UCSD-AML1 (cell line): ENCODE measurements around the gene FAF2.

ENCODE experiments used
- DNase-seq: peaks from one replicate; lab custom pipeline; 2025; ENCODE audit not compliant: unreplicated experiment; lab: John Stamatoyannopoulos, UW

The FAF2 gene

DNA sequence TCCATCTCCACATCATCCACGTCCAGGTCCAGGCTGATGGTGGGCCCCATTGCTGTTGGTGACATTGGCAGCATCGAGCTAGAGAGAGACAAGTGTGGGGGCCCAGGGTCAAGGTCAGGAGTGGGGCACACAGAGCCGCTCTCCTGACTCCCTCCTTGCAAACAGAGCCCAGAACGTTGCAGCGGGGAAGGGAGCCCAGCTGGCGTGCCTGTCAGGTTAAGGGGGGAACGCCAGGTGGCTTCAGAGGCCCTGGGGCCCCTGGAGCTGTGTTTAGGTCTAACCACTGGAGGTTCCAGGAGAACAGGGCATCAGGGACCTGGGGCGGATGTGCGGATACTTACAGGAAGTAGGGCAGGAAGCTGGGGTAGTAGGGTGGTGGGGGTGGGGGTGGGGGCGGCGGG lies 81.6 kb downstream of the FAF2 start:
- peak; percentile 78 for DNase-seq

- peak; percentile 57 for DNase-seq
These were observed 82.3 kb downstream of the FAF2 start for GRCh38 chr5:176530393-176530982.

DNA sequence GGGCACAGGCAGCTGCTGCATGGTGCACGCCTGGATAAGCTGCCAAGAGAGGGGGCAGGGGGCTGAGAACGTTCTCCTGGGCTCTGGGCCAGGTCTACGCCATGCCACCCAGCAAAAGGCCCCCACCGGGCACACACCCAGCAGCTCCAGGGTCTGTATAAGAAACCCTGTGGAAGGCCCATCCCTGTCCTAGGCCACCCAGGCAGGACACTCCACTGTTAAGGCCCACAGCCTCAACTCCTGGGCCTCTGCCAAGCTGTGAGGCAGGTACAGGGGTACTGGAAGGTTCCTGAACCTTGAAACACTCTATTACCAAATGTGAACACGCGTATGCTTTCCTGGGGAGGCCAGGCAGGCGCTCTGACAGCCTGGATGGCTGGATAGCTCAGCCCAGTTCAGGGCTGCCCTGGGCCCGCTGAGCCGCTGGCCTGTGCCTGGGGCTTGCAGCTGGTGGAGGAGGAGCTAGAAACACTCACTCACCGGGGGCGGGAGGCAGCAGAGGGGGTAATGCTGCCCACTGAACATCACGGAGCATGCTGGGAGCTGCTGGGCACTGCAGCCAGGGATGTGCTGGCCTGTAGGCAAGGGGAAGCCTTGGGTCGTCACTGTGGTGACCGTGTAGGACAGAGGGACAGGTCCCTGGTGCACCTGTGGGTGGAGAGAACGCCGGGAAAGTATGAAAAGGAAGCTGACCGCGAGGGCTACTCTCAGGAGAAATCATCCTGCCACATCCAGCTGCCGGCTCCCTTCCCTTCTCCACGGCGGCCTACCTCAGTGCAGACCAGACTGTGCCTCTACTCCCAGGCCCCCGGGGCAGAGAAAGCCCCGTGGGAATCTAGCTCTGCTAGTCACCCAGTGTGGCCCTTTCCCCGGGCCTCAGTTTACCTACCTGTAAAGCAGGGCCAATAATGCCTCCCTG lies 83.1 kb downstream of the FAF2 start:
- peak; percentile 47 for DNase-seq

- DNase-seq, result no peak
These were observed 83.8 kb downstream of the FAF2 start for GRCh38 chr5:176531902-176532493.

DNA sequence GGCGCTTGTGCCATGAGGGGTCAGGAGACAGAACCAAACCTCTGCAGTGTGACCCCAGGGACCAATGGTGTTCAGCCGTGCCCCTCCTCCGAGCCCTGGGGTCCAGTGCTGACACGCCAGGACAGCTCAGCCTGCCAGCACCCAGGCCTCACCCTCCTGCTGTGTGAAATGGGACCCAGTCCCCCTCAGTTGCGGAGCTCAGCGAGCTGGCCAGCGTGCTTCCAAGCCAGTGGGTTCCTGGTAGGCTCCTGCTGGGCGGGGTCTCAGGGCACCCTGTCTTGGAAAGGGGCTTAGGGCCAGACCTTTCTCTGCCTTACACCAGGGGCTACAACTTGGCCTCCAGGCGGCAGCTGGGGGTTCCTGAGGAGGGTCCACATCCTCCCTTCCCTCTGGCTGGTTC lies 84.6 kb downstream of the FAF2 start:
- DNase-seq, result no peak

- peak; percentile 87 for DNase-seq
These were observed 85.2 kb downstream of the FAF2 start for GRCh38 chr5:176533390-176533789.

- DNase-seq, result peak; percentile 84
These were observed 85.9 kb downstream of the FAF2 start for GRCh38 chr5:176533894-176534611.

GRCh38 chr5:176534640-176535039 lies 86.5 kb downstream of the FAF2 start:
- DNase-seq, result no peak

GRCh38 chr5:176535101-176535663 lies 87.0 kb downstream of the FAF2 start:
- peak; percentile 61 for DNase-seq

- DNase-seq, result no peak
These were observed 87.5 kb downstream of the FAF2 start for GRCh38 chr5:176535664-176536131.

GRCh38 chr5:176536132-176536901 lies 88.1 kb downstream of the FAF2 start:
- DNase-seq, result peak; percentile 88

GRCh38 chr5:176536902-176537553 lies 88.8 kb downstream of the FAF2 start, which contains the start of gene RNF44:
TSS of gene RNF44 (minus strand) at chr5:176537402. CDS start at chr5:176532472, 4,930 bp downstream.
- peak; percentile 96 for DNase-seq

DNA sequence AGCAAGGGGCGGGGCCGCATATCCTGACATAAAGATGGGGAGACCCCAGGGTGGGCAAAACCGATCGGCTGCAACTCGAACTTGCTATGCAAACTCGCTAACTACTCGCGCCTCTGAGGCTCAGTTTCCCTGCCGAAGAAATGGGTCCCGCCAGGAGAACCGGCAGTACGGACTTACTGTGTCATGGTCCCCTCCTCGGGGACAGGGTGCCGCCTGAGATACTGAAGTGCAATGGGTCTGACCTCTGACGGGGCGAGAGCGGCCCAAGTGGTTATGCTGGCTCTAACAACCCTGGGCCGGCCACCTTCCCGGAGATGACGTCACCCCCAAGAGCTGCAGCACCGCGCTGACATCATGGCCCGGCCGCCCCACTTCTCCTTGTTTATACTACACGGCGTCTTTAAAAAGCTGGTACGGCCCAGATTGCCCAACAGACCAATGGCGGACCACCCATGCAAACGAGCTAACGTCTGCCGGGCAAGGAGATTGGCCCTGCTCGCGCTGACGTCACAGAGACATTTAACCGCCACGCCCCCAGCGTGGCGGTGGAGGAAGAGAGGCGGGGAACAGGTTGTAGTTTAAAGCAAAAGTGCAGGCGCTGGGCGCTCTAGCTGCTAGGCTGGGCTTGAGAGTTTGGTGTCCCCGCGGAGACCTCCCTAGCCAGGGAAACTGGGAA lies 89.5 kb downstream of the FAF2 start:
- peak; percentile 98 for DNase-seq

GRCh38 chr5:176538230-176538988 lies 90.2 kb downstream of the FAF2 start:
- no peak for DNase-seq

GRCh38 chr5:176538989-176539384 lies 90.8 kb downstream of the FAF2 start:
- DNase-seq, result no peak

DNA sequence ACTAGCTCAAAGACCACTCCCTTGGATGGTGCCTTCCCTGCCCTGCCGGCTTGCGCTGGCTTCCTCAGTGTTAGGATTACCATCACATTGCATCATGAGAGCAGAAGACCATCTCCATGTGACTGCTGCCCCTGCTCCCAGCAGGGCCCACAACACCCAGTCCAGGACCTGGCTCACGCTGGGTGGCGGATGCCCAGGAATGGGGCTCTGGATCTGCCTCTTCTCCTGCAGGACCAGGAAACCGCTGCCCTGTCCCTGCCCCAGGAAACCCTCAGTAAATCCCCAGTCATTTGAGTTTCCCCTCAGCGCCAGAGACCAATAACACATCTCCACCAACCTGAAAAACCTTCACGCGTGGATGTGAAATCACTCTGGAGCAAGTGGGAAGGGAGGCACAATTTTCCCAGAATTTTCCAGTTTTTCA lies 92.3 kb downstream of the FAF2 start:
- peak; percentile 58 for DNase-seq

DNA sequence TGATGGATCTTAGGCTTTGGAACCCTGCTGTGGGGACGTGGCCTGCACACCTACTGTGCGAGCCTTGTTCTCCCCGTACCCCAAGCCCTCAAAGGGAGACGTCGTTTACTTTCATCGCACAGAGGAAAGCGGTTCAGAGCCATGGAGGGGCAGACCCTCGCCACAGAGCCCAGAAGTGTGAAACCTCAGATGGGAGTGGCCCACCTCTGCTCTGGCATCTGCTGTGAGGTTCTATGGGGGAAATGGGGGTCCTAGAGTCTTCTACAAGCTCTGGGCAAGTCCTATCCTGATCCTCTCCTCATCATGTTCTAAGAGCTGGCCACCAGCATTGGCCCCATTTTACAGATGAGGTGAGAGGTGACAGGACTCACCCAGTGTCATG lies 92.8 kb downstream of the FAF2 start:
- no peak for DNase-seq
